ENCODE results near the gene TRIM27. TPM values are rescaled to one million over a fixed set of nuclear protein-coding genes. Genes with fewer than 3 reads are reported as not detected.

Gene TRIM27
- total and polyA plus RNA-seq, 4 donors: 34.8 to 81.9 (median 46.1) TPM

DNA sequence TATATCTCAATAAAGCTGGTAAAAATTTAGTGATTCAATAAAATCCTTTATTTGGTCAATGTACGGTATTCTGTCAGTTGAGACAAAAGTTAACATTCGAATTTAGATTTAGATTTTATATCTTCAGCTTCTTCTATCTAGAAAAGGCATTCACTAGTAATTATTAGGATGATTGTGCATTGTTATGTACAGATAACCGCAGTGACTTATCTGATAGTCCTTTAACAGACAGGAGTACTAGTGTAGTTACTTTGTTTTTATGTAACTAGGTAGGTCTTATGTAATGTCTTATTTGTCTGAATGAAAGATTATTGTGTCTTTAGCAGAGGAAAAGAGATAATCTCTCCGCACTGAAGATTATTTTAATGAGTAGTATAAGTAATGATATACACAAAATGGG is 31.3 kb downstream of the TRIM27 start:
- Histone ChIP-seq H3K27ac (ENCODE audit: low read depth in 1 of 2, low read length in 1 of 2) (no peak overlapping the region), H3K4me1 (ENCODE audit: control insufficient read depth in 5 of 5, insufficient read depth in 5 of 5, low read length in 5 of 5) (peaks cover 0 to 5% (median 0%) of the 10 kb centered on the region in 5 donors), H3K4me3 (no peak overlapping the region), H3K9ac (ENCODE audit: insufficient read depth in 1 of 2, low read length in 2 of 2) (no peak overlapping the region), H3K9me3 (ENCODE audit: control insufficient read depth in 4 of 4, insufficient read depth in 3 of 4, low read length in 3 of 4) (no peaks in the 10 kb centered on the region), H3K27me3 (ENCODE audit: control insufficient read depth in 3 of 3, insufficient read depth in 3 of 3, low read length in 2 of 3) (no peaks in the 10 kb centered on the region), H3K36me3 (ENCODE audit: control insufficient read depth in 4 of 4, insufficient read depth in 4 of 4, low read length in 4 of 4) (no peaks in the 10 kb centered on the region)
- no peak for ATAC-seq (ENCODE audit: insufficient read depth, low FRiP score)
- DNase-seq: no peak
- 84 to 89% methylated on average over 4 of the region's 4 CpGs for WGBS, 2 donors
- TF ChIP-seq, protein P1, sequence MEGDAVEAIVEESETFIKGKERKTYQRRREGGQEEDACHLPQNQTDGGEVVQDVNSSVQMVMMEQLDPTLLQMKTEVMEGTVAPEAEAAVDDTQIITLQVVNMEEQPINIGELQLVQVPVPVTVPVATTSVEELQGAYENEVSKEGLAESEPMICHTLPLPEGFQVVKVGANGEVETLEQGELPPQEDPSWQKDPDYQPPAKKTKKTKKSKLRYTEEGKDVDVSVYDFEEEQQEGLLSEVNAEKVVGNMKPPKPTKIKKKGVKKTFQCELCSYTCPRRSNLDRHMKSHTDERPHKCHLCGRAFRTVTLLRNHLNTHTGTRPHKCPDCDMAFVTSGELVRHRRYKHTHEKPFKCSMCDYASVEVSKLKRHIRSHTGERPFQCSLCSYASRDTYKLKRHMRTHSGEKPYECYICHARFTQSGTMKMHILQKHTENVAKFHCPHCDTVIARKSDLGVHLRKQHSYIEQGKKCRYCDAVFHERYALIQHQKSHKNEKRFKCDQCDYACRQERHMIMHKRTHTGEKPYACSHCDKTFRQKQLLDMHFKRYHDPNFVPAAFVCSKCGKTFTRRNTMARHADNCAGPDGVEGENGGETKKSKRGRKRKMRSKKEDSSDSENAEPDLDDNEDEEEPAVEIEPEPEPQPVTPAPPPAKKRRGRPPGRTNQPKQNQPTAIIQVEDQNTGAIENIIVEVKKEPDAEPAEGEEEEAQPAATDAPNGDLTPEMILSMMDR (IDR thresholded peaks at IDR 0.05; ENCODE audit: control extremely low read depth, extremely low read depth): no peak

DNA sequence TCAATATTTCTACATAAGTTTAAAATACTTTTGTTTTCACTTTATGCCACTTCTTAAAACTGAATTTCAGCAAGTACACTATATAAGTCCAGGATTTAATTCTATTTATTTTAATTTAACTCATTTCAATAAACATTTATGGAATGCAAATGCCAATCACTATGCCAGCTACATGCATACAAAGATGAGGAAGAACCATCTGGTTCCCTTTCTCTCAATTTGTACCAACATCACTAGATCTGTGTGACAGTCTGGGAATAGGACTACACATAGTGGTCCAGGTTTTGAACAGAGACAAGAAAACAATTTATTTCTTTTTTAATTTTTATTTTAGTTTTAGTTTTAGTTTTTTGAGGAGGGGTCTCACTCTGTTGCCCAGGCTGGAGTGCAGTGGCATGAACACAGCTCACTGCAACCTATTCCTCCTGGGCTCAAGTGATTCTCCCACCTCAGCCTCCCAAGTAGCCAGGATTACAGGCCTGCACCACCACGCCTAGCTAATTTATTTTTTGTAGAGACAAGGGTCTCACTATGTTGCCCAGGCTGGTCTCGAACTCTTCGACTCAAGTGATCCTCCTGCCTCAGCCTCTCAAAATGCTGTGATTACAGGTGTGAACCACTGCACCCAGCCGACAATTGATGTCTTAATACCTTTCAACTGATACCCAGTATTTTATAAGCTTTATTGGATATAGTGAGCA is 35.8 kb downstream of the TRIM27 start:
- ATAC-seq (ENCODE audit: insufficient read depth, low FRiP score): no peak
- no peak overlapping the region for H3K9ac ChIP-seq (ENCODE audit: insufficient read depth in 1 of 2, low read length in 2 of 2)
- peaks cover 0 to 9% (median 1%) of the 10 kb centered on the region in 4 donors for H3K9me3 ChIP-seq (ENCODE audit: control insufficient read depth in 4 of 4, insufficient read depth in 3 of 4, low read length in 3 of 4)
- H3K4me3 ChIP-seq: no peak overlapping the region
- TF ChIP-seq, protein P1 (IDR thresholded peaks at IDR 0.05; ENCODE audit: control extremely low read depth, extremely low read depth): no peak
- H3K27me3 ChIP-seq (ENCODE audit: control insufficient read depth in 3 of 3, insufficient read depth in 3 of 3, low read length in 2 of 3): no peaks in the 10 kb centered on the region
- no peaks in the 10 kb centered on the region for H3K4me1 ChIP-seq (ENCODE audit: control insufficient read depth in 5 of 5, insufficient read depth in 5 of 5, low read length in 5 of 5)
- no peaks in the 10 kb centered on the region for H3K36me3 ChIP-seq (ENCODE audit: control insufficient read depth in 4 of 4, insufficient read depth in 4 of 4, low read length in 4 of 4)
- no peak overlapping the region for H3K27ac ChIP-seq (ENCODE audit: low read depth in 1 of 2, low read length in 1 of 2)
- WGBS, 2 donors: 96 to 98% methylated on average over 4 of the region's 4 CpGs
- no peak for DNase-seq

GRCh38 chr6:28886079-28886439 is 37.7 kb downstream of the TRIM27 start:
- no peak for ATAC-seq (ENCODE audit: insufficient read depth, low FRiP score)
- H3K4me3 ChIP-seq: no peak overlapping the region
- TF ChIP-seq, protein P1 (IDR thresholded peaks at IDR 0.05; ENCODE audit: control extremely low read depth, extremely low read depth): no peak
- H3K9me3 ChIP-seq (ENCODE audit: control insufficient read depth in 4 of 4, insufficient read depth in 3 of 4, low read length in 3 of 4): peaks cover 0 to 9% (median 1%) of the 10 kb centered on the region in 4 donors
- no peaks in the 10 kb centered on the region for H3K36me3 ChIP-seq (ENCODE audit: control insufficient read depth in 4 of 4, insufficient read depth in 4 of 4, low read length in 4 of 4)
- no peak overlapping the region for H3K9ac ChIP-seq (ENCODE audit: insufficient read depth in 1 of 2, low read length in 2 of 2)
- no peak for DNase-seq
- no peaks in the 10 kb centered on the region for H3K4me1 ChIP-seq (ENCODE audit: control insufficient read depth in 5 of 5, insufficient read depth in 5 of 5, low read length in 5 of 5)
- no peak overlapping the region for H3K27ac ChIP-seq (ENCODE audit: low read depth in 1 of 2, low read length in 1 of 2)
- H3K27me3 ChIP-seq (ENCODE audit: control insufficient read depth in 3 of 3, insufficient read depth in 3 of 3, low read length in 2 of 3): no peaks in the 10 kb centered on the region
- WGBS, 2 donors: 74 to 76% methylated on average over 7 of the region's 7 CpGs
